ENCODE results near the gene GALNT2.

GALNT2 gene

GRCh38 chr1:230264342-230264741 is 197.3 kb downstream of the GALNT2 start:
- Mint-ChIP-seq H3K27ac (peak overlapping the region; percentile 31), H3K4me3 (no peak overlapping the region), H3K4me1 (ENCODE audit: low read depth) (peaks cover 11% of the 10 kb centered on the region), H3K9me3 (no peaks in the 10 kb centered on the region), H3K27me3 (no peaks in the 10 kb centered on the region), H3K36me3 (ENCODE audit: low read depth) (peaks cover 58% of the 10 kb centered on the region)

GRCh38 chr1:230265200-230266115 is 198.4 kb downstream of the GALNT2 start:
- Mint-ChIP-seq H3K27ac (no peak overlapping the region), H3K4me3 (no peak overlapping the region), H3K27me3 (no peaks in the 10 kb centered on the region), H3K9me3 (no peaks in the 10 kb centered on the region), H3K4me1 (ENCODE audit: low read depth) (peaks cover 19% of the 10 kb centered on the region), H3K36me3 (ENCODE audit: low read depth) (peaks cover 49% of the 10 kb centered on the region)

- no peak overlapping the region for H3K4me3 Mint-ChIP-seq
- H3K4me1 Mint-ChIP-seq (ENCODE audit: low read depth) = peaks cover 29% of the 10 kb centered on the region
- no peaks in the 10 kb centered on the region for H3K27me3 Mint-ChIP-seq
- no peak overlapping the region for H3K27ac Mint-ChIP-seq
- H3K9me3 Mint-ChIP-seq = no peaks in the 10 kb centered on the region
- H3K36me3 Mint-ChIP-seq (ENCODE audit: low read depth) = peaks cover 51% of the 10 kb centered on the region
These were observed 199.4 kb downstream of the GALNT2 start for GRCh38 chr1:230266456-230266855.

- Mint-ChIP-seq H3K9me3 (no peaks in the 10 kb centered on the region), H3K27ac (peak overlapping the region; percentile 16), H3K4me3 (no peak overlapping the region), H3K27me3 (no peaks in the 10 kb centered on the region), H3K36me3 (ENCODE audit: low read depth) (peaks cover 49% of the 10 kb centered on the region), H3K4me1 (ENCODE audit: low read depth) (peaks cover 38% of the 10 kb centered on the region)
These were observed 200.5 kb downstream of the GALNT2 start for GRCh38 chr1:230267338-230268065.

GRCh38 chr1:230268371-230269170 is 201.5 kb downstream of the GALNT2 start:
- peaks cover 48% of the 10 kb centered on the region for H3K4me1 Mint-ChIP-seq (ENCODE audit: low read depth)
- H3K36me3 Mint-ChIP-seq (ENCODE audit: low read depth) = peaks cover 51% of the 10 kb centered on the region
- no peak overlapping the region for H3K4me3 Mint-ChIP-seq
- H3K9me3 Mint-ChIP-seq = no peaks in the 10 kb centered on the region
- H3K27me3 Mint-ChIP-seq = no peaks in the 10 kb centered on the region
- H3K27ac Mint-ChIP-seq = no peak overlapping the region

GRCh38 chr1:230270185-230270558 is 203.1 kb downstream of the GALNT2 start:
- Mint-ChIP-seq H3K27me3 (no peaks in the 10 kb centered on the region), H3K4me3 (peak overlapping the region; percentile 61), H3K36me3 (ENCODE audit: low read depth) (peaks cover 39% of the 10 kb centered on the region), H3K27ac (peak overlapping the region; percentile 96), H3K4me1 (ENCODE audit: low read depth) (peaks cover 58% of the 10 kb centered on the region), H3K9me3 (no peaks in the 10 kb centered on the region)

GRCh38 chr1:230270559-230271281 is 203.7 kb downstream of the GALNT2 start:
- Mint-ChIP-seq H3K9me3 (no peaks in the 10 kb centered on the region), H3K27ac (peak overlapping the region; percentile 96), H3K36me3 (ENCODE audit: low read depth) (peaks cover 34% of the 10 kb centered on the region), H3K4me3 (peak overlapping the region; percentile 61), H3K4me1 (ENCODE audit: low read depth) (peaks cover 58% of the 10 kb centered on the region), H3K27me3 (no peaks in the 10 kb centered on the region)

- no peaks in the 10 kb centered on the region for H3K27me3 Mint-ChIP-seq
- peak overlapping the region; percentile 96 for H3K27ac Mint-ChIP-seq
- H3K4me1 Mint-ChIP-seq (ENCODE audit: low read depth) = peaks cover 63% of the 10 kb centered on the region
- H3K36me3 Mint-ChIP-seq (ENCODE audit: low read depth) = peaks cover 31% of the 10 kb centered on the region
- no peaks in the 10 kb centered on the region for H3K9me3 Mint-ChIP-seq
- peak overlapping the region; percentile 24 for H3K4me3 Mint-ChIP-seq
These were observed 204.4 kb downstream of the GALNT2 start for GRCh38 chr1:230271300-230272035.

- peaks cover 73% of the 10 kb centered on the region for H3K4me1 Mint-ChIP-seq (ENCODE audit: low read depth)
- no peaks in the 10 kb centered on the region for H3K27me3 Mint-ChIP-seq
- no peak overlapping the region for H3K4me3 Mint-ChIP-seq
- H3K27ac Mint-ChIP-seq = peak overlapping the region; percentile 26
- no peaks in the 10 kb centered on the region for H3K9me3 Mint-ChIP-seq
- peaks cover 30% of the 10 kb centered on the region for H3K36me3 Mint-ChIP-seq (ENCODE audit: low read depth)
These were observed 205.5 kb downstream of the GALNT2 start for GRCh38 chr1:230272557-230272956.

- Mint-ChIP-seq H3K27ac (peak overlapping the region; percentile 70), H3K27me3 (no peaks in the 10 kb centered on the region), H3K36me3 (ENCODE audit: low read depth) (peaks cover 35% of the 10 kb centered on the region), H3K9me3 (no peaks in the 10 kb centered on the region), H3K4me1 (ENCODE audit: low read depth) (peaks cover 76% of the 10 kb centered on the region), H3K4me3 (no peak overlapping the region)
These were observed 206.2 kb downstream of the GALNT2 start for GRCh38 chr1:230273141-230273710.

GRCh38 chr1:230274254-230274653 is 207.2 kb downstream of the GALNT2 start:
- Mint-ChIP-seq H3K27me3 (no peaks in the 10 kb centered on the region), H3K4me3 (peak overlapping the region; percentile 32), H3K9me3 (no peaks in the 10 kb centered on the region), H3K27ac (peak overlapping the region; percentile 36), H3K36me3 (ENCODE audit: low read depth) (peaks cover 45% of the 10 kb centered on the region), H3K4me1 (ENCODE audit: low read depth) (peaks cover 79% of the 10 kb centered on the region)

- no peaks in the 10 kb centered on the region for H3K9me3 Mint-ChIP-seq
- peaks cover 64% of the 10 kb centered on the region for H3K4me1 Mint-ChIP-seq (ENCODE audit: low read depth)
- H3K4me3 Mint-ChIP-seq = no peak overlapping the region
- no peaks in the 10 kb centered on the region for H3K27me3 Mint-ChIP-seq
- peaks cover 47% of the 10 kb centered on the region for H3K36me3 Mint-ChIP-seq (ENCODE audit: low read depth)
- H3K27ac Mint-ChIP-seq = no peak overlapping the region
These were observed 209.4 kb downstream of the GALNT2 start for GRCh38 chr1:230276401-230276800.

- peaks cover 52% of the 10 kb centered on the region for H3K36me3 Mint-ChIP-seq (ENCODE audit: low read depth)
- H3K4me3 Mint-ChIP-seq = no peak overlapping the region
- H3K27me3 Mint-ChIP-seq = no peaks in the 10 kb centered on the region
- H3K27ac Mint-ChIP-seq = peak overlapping the region; percentile 17
- H3K4me1 Mint-ChIP-seq (ENCODE audit: low read depth) = peaks cover 63% of the 10 kb centered on the region
- no peaks in the 10 kb centered on the region for H3K9me3 Mint-ChIP-seq
These were observed 210.4 kb downstream of the GALNT2 start for GRCh38 chr1:230277201-230278025.
